HG02970 (cell line): ENCODE data around the gene NAP1L3.

Experiments used
- ATAC-seq: cut with Tn5 transposase; IDR thresholded peaks from one replicate; pipeline ENCODE4 v1.9.1; 2021; ENCODE audit warnings: mild to moderate bottlenecking, moderate library complexity, moderate number of reproducible peaks; ENCODE audit not compliant: unreplicated experiment, low FRiP score

NAP1L3 gene

GRCh38 chrX:93673056-93673868 is at the start of gene NAP1L3:
Gene NAP1L3 (minus strand): TSS chrX:93673578. CDS start chrX:93673304, 274 bp downstream.
- no peak for ATAC-seq

GRCh38 chrX:93711076-93711475 is 37.7 kb upstream of the NAP1L3 start:
- no peak for ATAC-seq

GRCh38 chrX:93703701-93704100 is 30.3 kb upstream of the NAP1L3 start:
- no peak for ATAC-seq

- no peak for ATAC-seq
These were observed 22.6 kb upstream of the NAP1L3 start for GRCh38 chrX:93695981-93696380.

GRCh38 chrX:93673869-93674271 is 492 bp upstream of the NAP1L3 start, which contains the start of gene FAM133A:
Gene FAM133A (plus strand): TSS chrX:93674206. CDS start chrX:93709420, 35,214 bp downstream.
- no peak for ATAC-seq

- no peak for ATAC-seq
These were observed 12.8 kb downstream of the NAP1L3 start for GRCh38 chrX:93660575-93660974.

- no peak for ATAC-seq
These were observed 24.0 kb downstream of the NAP1L3 start for GRCh38 chrX:93649381-93649780.

- no peak for ATAC-seq
These were observed 35.8 kb downstream of the NAP1L3 start for GRCh38 chrX:93637591-93637990.
